NCI-H460 (cell line): Measurements from ENCODE around the gene KRTAP21-2. TPM values are rescaled to one million over a fixed set of nuclear protein-coding genes. Genes with fewer than 3 reads are reported as not detected.

Experiments
- small RNA-seq, 2 experiments: library from RNA; depleted of rRNA; stranded (forward); fragments of <200 nt; gene quantifications; one replicate each; pipeline ENCODE3, GENCODE V24; 2014
- total RNA-seq: library from RNA; depleted of rRNA; stranded (reverse); fragments of >200 nt; shearing (Covaris generic); gene quantifications from 2 replicates; pipeline ENCODE4 v1.2.3, GENCODE V29; 2014; rRNA removed

Gene KRTAP21-2
- total RNA-seq, 1 experiment from 2014 or later: not detected

Small RNAs within 50 kb of the gene (small RNA-seq; reads per million reads assigned to genes)
- gene AP000244.1 (0 reads per million in 2 experiments), gene KRTAP21-3 (0 reads per million in 2 experiments)

Other genes with a start within 250 kb of the KRTAP21-2 start
- gene KRTAP19-5, start 245.1 kb downstream of the KRTAP21-2 start, total RNA-seq: not detected in 2 replicates
- gene KRTAP19-6, start 205.4 kb downstream of the KRTAP21-2 start, total RNA-seq: not detected in 2 replicates
- gene KRTAP19-7, start 185.9 kb downstream of the KRTAP21-2 start, total RNA-seq: not detected in 2 replicates
- not detected in 2 replicates for gene KRTAP22-2, start 156.9 kb downstream of the KRTAP21-2 start, total RNA-seq
- gene KRTAP6-3, start 154.8 kb downstream of the KRTAP21-2 start, total RNA-seq: not detected in 2 replicates
- gene KRTAP6-2, start 148.4 kb downstream of the KRTAP21-2 start, total RNA-seq: not detected in 2 replicates
- gene KRTAP22-1, start 146.2 kb downstream of the KRTAP21-2 start, total RNA-seq: not detected in 2 replicates
- gene KRTAP6-1, start 133.3 kb downstream of the KRTAP21-2 start, total RNA-seq: not detected in 2 replicates
- not detected in 2 replicates for gene KRTAP20-1, start 130.8 kb downstream of the KRTAP21-2 start, total RNA-seq
- gene KRTAP20-4, start 126.6 kb downstream of the KRTAP21-2 start, total RNA-seq: not detected in 2 replicates
- gene KRTAP20-2, start 112.1 kb downstream of the KRTAP21-2 start, total RNA-seq: not detected in 2 replicates
- not detected in 2 replicates for gene KRTAP20-3, start 104.4 kb downstream of the KRTAP21-2 start, total RNA-seq
- not detected in 2 replicates for gene KRTAP21-3, start 28.5 kb downstream of the KRTAP21-2 start, total RNA-seq
- not detected in 2 replicates for gene KRTAP21-1, start 8.2 kb upstream of the KRTAP21-2 start, total RNA-seq
- not detected in 2 replicates for gene KRTAP8-1, start 66.0 kb upstream of the KRTAP21-2 start, total RNA-seq
- not detected in 2 replicates for gene KRTAP7-1, start 82.5 kb upstream of the KRTAP21-2 start, total RNA-seq
- gene KRTAP11-1, start 134.3 kb upstream of the KRTAP21-2 start, total RNA-seq: not detected in 2 replicates